Activated naive CD8-positive, alpha-beta T cell treated with anti-CD3 and anti-CD28 coated beads for 36 hours (primary cell): ENCODE measurements around the gene SORCS1. TPM values are rescaled to one million over a fixed set of nuclear protein-coding genes. Genes with fewer than 3 reads are reported as not detected.

Experiments
- DNase-seq: peaks from one replicate; pipeline ENCODE4 v3.0.0; 2021
- H3K27ac Mint-ChIP-seq: one replicate; pipeline ENCODE4 v1.8.0; 2022; ENCODE audit warnings: mild to moderate bottlenecking, moderate library complexity, mixed read lengths
- H3K27me3 Mint-ChIP-seq: one replicate; pipeline ENCODE4 v1.8.0; 2022; ENCODE audit warnings: mild to moderate bottlenecking, mixed read lengths
- H3K36me3 Mint-ChIP-seq: one replicate; pipeline ENCODE4 v1.8.0; 2021; ENCODE audit warnings: mild to moderate bottlenecking, mixed read lengths
- H3K4me1 Mint-ChIP-seq: one replicate; pipeline ENCODE4 v1.8.0; 2021; ENCODE audit warnings: mixed read lengths
- H3K4me3 Mint-ChIP-seq: one replicate; pipeline ENCODE4 v1.8.0; 2022; ENCODE audit warnings: mild to moderate bottlenecking, moderate library complexity, mixed read lengths
- H3K9me3 Mint-ChIP-seq: one replicate; pipeline ENCODE4 v1.8.0; 2022; ENCODE audit warnings: mixed read lengths
- total RNA-seq, 2 experiments: library from RNA; stranded (reverse); gene quantifications; one replicate each; pipeline ENCODE4 v1.2.3, GENCODE V29; 2021

The SORCS1 gene
- not detected for total RNA-seq

DNA sequence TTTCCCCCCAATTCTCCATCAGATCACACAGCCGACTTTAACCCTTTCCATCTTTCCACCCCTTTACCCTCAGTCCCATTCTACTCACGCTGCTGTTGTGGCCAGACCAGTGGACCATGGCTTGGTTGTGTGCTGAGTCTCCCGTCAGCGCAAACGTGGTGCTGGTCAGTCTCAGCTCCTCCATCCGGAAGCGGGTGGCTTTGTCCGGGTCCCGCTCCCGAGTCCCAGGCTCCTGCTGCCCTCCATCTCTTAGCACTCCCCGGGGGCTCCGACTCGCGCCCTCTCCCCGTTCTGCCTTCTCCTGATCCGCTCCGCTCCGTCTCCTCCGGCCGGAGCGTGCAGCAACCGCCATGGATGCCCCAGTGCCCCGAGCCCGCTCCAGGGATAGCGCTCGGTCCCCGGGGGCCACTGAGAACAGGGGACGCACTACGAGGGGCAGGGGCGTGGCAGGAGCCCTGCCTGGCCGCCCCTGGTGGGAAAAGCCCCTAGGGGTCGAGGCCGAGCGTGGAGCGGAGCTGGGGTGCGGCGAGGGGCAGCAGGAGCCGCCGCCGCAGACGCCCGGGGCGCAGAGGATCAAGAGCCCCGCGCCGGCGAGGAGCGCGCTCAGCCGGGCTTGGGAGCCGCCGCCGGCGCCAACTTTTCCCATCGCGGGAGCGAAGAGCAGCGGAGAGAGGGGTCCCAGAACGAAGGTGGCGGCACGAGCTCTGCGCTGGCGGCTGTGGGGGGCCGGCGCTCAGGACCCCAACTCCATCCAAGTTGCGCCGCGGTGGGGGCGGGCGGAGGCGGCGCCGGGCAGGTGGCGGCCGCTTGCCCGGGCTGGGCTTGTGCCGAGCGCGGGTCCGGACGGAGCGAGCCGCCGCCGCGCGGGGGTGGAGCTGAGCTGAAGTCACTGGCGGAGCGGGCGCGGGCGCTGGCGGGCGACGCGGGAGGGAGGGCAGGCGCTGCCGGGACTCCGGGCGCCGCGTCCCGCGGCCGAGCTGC, at the start of gene SORCS1:
Gene SORCS1, minus strand, starts transcription at position 826 of the 981 bp plus-strand sequence.
- H3K4me3 Mint-ChIP-seq, result no peak within 1 kb of the TSS
- H3K27me3 Mint-ChIP-seq, result peaks cover 42% of the 10 kb centered on the region
- no peaks in the 10 kb centered on the region for H3K4me1 Mint-ChIP-seq
- no peak for DNase-seq
- no peak within 1 kb of the TSS for H3K27ac Mint-ChIP-seq
- H3K9me3 Mint-ChIP-seq, result peaks cover 4% of the 10 kb centered on the region
- H3K36me3 Mint-ChIP-seq, result peaks cover 4% of the 10 kb centered on the region

DNA sequence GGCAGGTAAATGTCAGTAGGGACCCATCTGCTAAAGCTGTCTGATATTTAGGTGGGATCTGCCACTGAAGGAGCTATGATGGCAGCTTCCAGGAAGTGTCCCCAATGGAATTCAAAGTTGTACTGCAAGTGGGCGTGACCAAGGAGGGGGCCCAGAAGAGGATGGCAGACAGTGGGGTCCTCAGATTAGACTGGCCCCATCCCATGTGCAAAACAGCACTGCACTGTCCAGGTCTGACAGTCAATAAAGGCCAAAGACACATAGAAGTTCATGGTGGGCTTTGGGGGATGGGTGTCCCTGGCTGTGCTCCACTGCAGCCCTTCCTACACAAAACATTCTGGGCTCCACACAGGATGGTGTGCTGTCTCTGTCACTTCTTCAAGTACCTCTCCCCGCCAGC, 49.8 kb upstream of the SORCS1 start:
- Mint-ChIP-seq H3K27ac (no peak overlapping the region), H3K4me3 (no peak overlapping the region), H3K4me1 (no peaks in the 10 kb centered on the region), H3K27me3 (no peaks in the 10 kb centered on the region), H3K36me3 (no peaks in the 10 kb centered on the region), H3K9me3 (peaks cover 3% of the 10 kb centered on the region)
- no peak for DNase-seq

DNA sequence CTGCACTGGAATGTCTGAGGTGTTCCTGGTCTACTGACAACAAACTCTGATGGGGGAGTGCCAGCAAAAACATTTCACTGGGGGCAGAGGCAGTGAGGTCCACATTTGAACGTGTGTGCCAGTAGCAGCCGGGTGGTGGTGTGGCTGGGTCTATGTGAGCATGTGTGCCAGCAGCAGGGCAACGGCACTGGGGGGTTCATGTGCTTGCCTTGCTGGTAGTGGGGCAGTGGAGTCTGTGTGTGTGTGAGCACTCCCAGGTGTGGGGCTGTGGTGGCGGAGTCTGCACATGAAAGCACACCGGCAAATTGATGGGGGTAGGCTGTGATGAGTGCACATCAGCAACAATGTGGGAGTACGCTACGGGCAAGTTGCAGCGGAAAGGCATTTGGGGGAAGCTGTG, 49.4 kb upstream of the SORCS1 start:
- H3K4me3 Mint-ChIP-seq, result no peak overlapping the region
- H3K27ac Mint-ChIP-seq, result no peak overlapping the region
- H3K36me3 Mint-ChIP-seq, result no peaks in the 10 kb centered on the region
- no peaks in the 10 kb centered on the region for H3K4me1 Mint-ChIP-seq
- H3K27me3 Mint-ChIP-seq, result no peaks in the 10 kb centered on the region
- no peak for DNase-seq
- peaks cover 3% of the 10 kb centered on the region for H3K9me3 Mint-ChIP-seq

GRCh38 chr10:107206833-107207232, 42.3 kb upstream of the SORCS1 start:
- no peaks in the 10 kb centered on the region for H3K27me3 Mint-ChIP-seq
- peaks cover 6% of the 10 kb centered on the region for H3K9me3 Mint-ChIP-seq
- no peak overlapping the region for H3K27ac Mint-ChIP-seq
- H3K36me3 Mint-ChIP-seq, result no peaks in the 10 kb centered on the region
- no peak overlapping the region for H3K4me3 Mint-ChIP-seq
- DNase-seq, result no peak
- H3K4me1 Mint-ChIP-seq, result no peaks in the 10 kb centered on the region

- Mint-ChIP-seq H3K4me1 (no peaks in the 10 kb centered on the region), H3K27me3 (peaks cover 25% of the 10 kb centered on the region), H3K4me3 (no peak overlapping the region), H3K27ac (no peak overlapping the region), H3K36me3 (peaks cover 4% of the 10 kb centered on the region), H3K9me3 (peaks cover 5% of the 10 kb centered on the region)
- no peak for DNase-seq
Measured at GRCh38 chr10:107169516-107169915, 5.0 kb upstream of the SORCS1 start.

- peaks cover 5% of the 10 kb centered on the region for H3K9me3 Mint-ChIP-seq
- H3K27me3 Mint-ChIP-seq, result peaks cover 28% of the 10 kb centered on the region
- DNase-seq, result no peak
- H3K4me1 Mint-ChIP-seq, result no peaks in the 10 kb centered on the region
- H3K36me3 Mint-ChIP-seq, result peaks cover 4% of the 10 kb centered on the region
- H3K4me3 Mint-ChIP-seq, result no peak overlapping the region
- no peak overlapping the region for H3K27ac Mint-ChIP-seq
Measured at GRCh38 chr10:107168738-107169137, 4.2 kb upstream of the SORCS1 start.

DNA sequence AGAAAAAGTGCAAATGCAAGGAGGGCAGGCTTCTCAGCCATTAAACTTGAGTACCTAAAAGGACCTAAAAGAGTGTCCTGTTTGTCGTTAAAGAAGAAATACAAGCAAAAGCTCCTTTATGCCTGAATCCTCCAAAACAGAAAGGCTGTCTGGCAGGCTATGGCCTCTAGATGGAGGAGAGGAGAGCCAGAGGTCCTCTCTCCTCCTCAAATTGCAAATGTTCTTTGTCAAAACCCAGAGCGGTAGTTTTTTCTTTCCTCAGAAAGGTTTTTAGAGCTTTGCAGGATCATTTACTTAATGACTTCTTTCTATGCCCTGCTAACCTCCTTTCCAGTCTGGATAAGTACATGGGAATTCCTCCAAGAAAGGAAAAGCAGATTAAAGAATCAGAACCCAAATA, 1.9 kb upstream of the SORCS1 start:
- Mint-ChIP-seq H3K4me1 (no peaks in the 10 kb centered on the region), H3K27me3 (peaks cover 42% of the 10 kb centered on the region), H3K4me3 (no peak overlapping the region), H3K9me3 (peaks cover 4% of the 10 kb centered on the region), H3K27ac (no peak overlapping the region), H3K36me3 (peaks cover 4% of the 10 kb centered on the region)
- DNase-seq, result no peak

- no peak overlapping the region for H3K4me3 Mint-ChIP-seq
- H3K27ac Mint-ChIP-seq, result no peak overlapping the region
- no peaks in the 10 kb centered on the region for H3K4me1 Mint-ChIP-seq
- peaks cover 4% of the 10 kb centered on the region for H3K36me3 Mint-ChIP-seq
- H3K27me3 Mint-ChIP-seq, result peaks cover 42% of the 10 kb centered on the region
- no peak for DNase-seq
- H3K9me3 Mint-ChIP-seq, result peaks cover 4% of the 10 kb centered on the region
Measured at GRCh38 chr10:107164992-107165391, 486 bp upstream of the SORCS1 start.

GRCh38 chr10:107163076-107163855, 1.2 kb downstream of the SORCS1 start:
- no peak for DNase-seq
- Mint-ChIP-seq H3K4me3 (no peak overlapping the region), H3K9me3 (peaks cover 4% of the 10 kb centered on the region), H3K4me1 (no peaks in the 10 kb centered on the region), H3K27ac (no peak overlapping the region), H3K27me3 (peaks cover 42% of the 10 kb centered on the region), H3K36me3 (peaks cover 4% of the 10 kb centered on the region)

DNA sequence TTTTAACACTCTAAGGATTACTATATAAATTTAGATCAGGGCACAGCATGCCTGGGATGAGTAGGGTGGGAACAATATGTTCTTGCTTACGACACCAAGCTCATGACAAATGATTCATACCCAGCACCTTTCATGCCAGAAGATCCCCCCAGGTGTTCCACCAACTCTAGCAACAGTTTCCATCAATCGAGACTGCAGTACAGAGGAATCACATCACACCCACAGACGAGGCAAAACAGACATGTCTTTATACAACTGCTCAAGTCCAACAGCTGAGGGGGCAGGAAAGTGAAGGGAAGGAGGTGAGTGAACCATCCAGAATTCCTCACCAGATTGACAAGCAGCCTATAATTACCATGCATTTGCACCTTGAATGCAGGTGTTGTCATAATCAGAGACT, 3.6 kb downstream of the SORCS1 start:
- H3K27ac Mint-ChIP-seq, result no peak overlapping the region
- H3K4me3 Mint-ChIP-seq, result no peak overlapping the region
- no peaks in the 10 kb centered on the region for H3K4me1 Mint-ChIP-seq
- peaks cover 2% of the 10 kb centered on the region for H3K9me3 Mint-ChIP-seq
- H3K27me3 Mint-ChIP-seq, result peaks cover 28% of the 10 kb centered on the region
- no peak for DNase-seq
- H3K36me3 Mint-ChIP-seq, result peaks cover 4% of the 10 kb centered on the region

- H3K9me3 Mint-ChIP-seq, result no peaks in the 10 kb centered on the region
- no peak overlapping the region for H3K27ac Mint-ChIP-seq
- H3K4me3 Mint-ChIP-seq, result no peak overlapping the region
- H3K27me3 Mint-ChIP-seq, result peaks cover 18% of the 10 kb centered on the region
- H3K4me1 Mint-ChIP-seq, result no peaks in the 10 kb centered on the region
- peaks cover under 1% of the 10 kb centered on the region for H3K36me3 Mint-ChIP-seq
- DNase-seq, result no peak
Measured at GRCh38 chr10:107159871-107160270, 4.6 kb downstream of the SORCS1 start.

GRCh38 chr10:107157071-107157470, 7.4 kb downstream of the SORCS1 start:
- H3K4me3 Mint-ChIP-seq, result no peak overlapping the region
- peaks cover 5% of the 10 kb centered on the region for H3K27me3 Mint-ChIP-seq
- H3K27ac Mint-ChIP-seq, result no peak overlapping the region
- no peaks in the 10 kb centered on the region for H3K4me1 Mint-ChIP-seq
- H3K9me3 Mint-ChIP-seq, result peaks cover 7% of the 10 kb centered on the region
- DNase-seq, result no peak
- no peaks in the 10 kb centered on the region for H3K36me3 Mint-ChIP-seq

DNA sequence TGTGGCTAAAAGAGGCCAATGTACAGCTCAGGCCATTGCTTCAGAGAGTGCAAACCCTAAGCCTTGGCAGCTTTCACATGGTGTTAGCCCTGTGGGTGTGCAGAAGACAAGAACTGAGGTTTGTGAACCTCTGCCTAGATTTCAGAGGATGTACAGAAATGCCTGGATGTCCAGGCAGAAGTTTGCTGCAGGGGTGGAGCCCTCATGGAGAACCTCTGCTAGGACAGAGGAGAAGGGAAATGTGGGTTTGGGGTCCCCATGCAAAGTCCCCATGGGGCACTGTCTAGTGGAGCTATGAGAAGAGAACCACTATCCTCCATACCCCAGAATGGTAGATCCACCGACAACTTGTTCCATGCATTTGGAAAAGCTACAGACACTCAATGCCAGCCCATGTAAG, 12.4 kb downstream of the SORCS1 start:
- Mint-ChIP-seq H3K9me3 (peaks cover 18% of the 10 kb centered on the region), H3K36me3 (no peaks in the 10 kb centered on the region), H3K4me1 (no peaks in the 10 kb centered on the region), H3K27me3 (no peaks in the 10 kb centered on the region), H3K4me3 (no peak overlapping the region), H3K27ac (no peak overlapping the region)
- DNase-seq, result no peak

- no peak for DNase-seq
- H3K36me3 Mint-ChIP-seq, result no peaks in the 10 kb centered on the region
- peaks cover 23% of the 10 kb centered on the region for H3K9me3 Mint-ChIP-seq
- no peak overlapping the region for H3K27ac Mint-ChIP-seq
- H3K4me1 Mint-ChIP-seq, result no peaks in the 10 kb centered on the region
- no peak overlapping the region for H3K4me3 Mint-ChIP-seq
- no peaks in the 10 kb centered on the region for H3K27me3 Mint-ChIP-seq
Measured at GRCh38 chr10:107148906-107149305, 15.6 kb downstream of the SORCS1 start.

DNA sequence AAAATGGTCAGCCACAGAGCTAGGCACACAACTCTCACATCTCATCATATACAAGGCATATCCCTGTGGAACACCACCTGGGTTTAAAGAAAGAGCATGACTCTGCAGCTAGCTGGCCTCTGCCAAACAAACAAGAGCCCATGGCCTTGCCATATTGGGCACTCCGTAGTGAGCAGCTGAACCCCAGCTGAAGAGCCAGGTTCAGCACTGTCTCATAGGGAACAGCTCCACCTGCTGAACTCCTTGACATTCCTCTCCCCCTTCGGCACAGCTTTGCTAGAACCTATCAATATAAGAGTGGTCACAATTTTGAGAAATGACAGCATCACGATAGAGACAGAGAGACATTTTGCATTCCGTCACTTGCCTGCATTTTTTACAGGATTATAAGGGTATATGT, 20.0 kb downstream of the SORCS1 start:
- no peak overlapping the region for H3K27ac Mint-ChIP-seq

More for the DNA sequence above, 20.0 kb downstream of the SORCS1 start:
- Mint-ChIP-seq H3K4me1 (no peaks in the 10 kb centered on the region), H3K27me3 (no peaks in the 10 kb centered on the region), H3K4me3 (no peak overlapping the region), H3K36me3 (no peaks in the 10 kb centered on the region), H3K9me3 (peaks cover 6% of the 10 kb centered on the region)
- DNase-seq, result no peak
